GM12878 (cell line): ENCODE data around the gene TNP2. TPM values are rescaled to one million over a fixed set of nuclear protein-coding genes. Genes with fewer than 3 reads are reported as not detected.

Source experiments
- BACH1 ChIP-seq: fragments of 450-650 bp; IDR thresholded peaks from 2 replicates; pipeline ENCODE4 v1.6.1; 2017; ENCODE audit warnings: mild to moderate bottlenecking, borderline replicate concordance
- ELK1 ChIP-seq: IDR thresholded peaks from 2 replicates; pipeline ENCODE4 v1.6.1; 2012; ENCODE audit warnings: low read depth, low read length, improper control_type of control experiment
- HSF1 ChIP-seq: fragments of 150-350 bp; IDR thresholded peaks from 2 replicates; pipeline ENCODE4 v1.6.1; 2014; ENCODE audit warnings: mild to moderate bottlenecking, low read depth, low read length
- IRF3 ChIP-seq: fragments of 450-650 bp; IDR thresholded peaks from 2 replicates; pipeline ENCODE4 v1.6.1; 2014; ENCODE audit warnings: mild to moderate bottlenecking
- KAT2A ChIP-seq: conservative IDR thresholded peaks from 2 replicates; pipeline ENCODE4 v1.6.1; 2011; ENCODE audit warnings: low read depth, low read length; ENCODE audit not compliant: control insufficient read depth
- MEF2B ChIP-seq: fragments of 450-650 bp; IDR thresholded peaks from 2 replicates; pipeline ENCODE4 v1.6.1; 2018; ENCODE audit warnings: mild to moderate bottlenecking, moderate library complexity; ENCODE audit not compliant: partially characterized antibody, poor library complexity, severe bottlenecking
- MLLT1 ChIP-seq: fragments of 450-650 bp; IDR thresholded peaks from 2 replicates; pipeline ENCODE4 v1.6.1; 2016; ENCODE audit warnings: mild to moderate bottlenecking
- PML ChIP-seq: IDR thresholded peaks from 2 replicates; pipeline ENCODE4 v1.6.1; 2012; ENCODE audit warnings: low read length, inconsistent platforms
- SMAD5 ChIP-seq: IDR thresholded peaks from 2 replicates; pipeline ENCODE4 v1.6.1; 2016; ENCODE audit warnings: antibody characterized with exemption, low read depth
- SMC3 ChIP-seq: IDR thresholded peaks from 2 replicates; pipeline ENCODE4 v1.6.1; 2011; ENCODE audit warnings: low read length, improper control_type of control experiment, borderline replicate concordance
- TCF3 ChIP-seq: IDR thresholded peaks from 2 replicates; pipeline ENCODE4 v1.6.1; 2012; ENCODE audit warnings: low read depth, mild to moderate bottlenecking, low read length, borderline replicate concordance; ENCODE audit not compliant: insufficient read depth
- WRNIP1 ChIP-seq: IDR thresholded peaks from 2 replicates; pipeline ENCODE4 v1.6.1; 2011; ENCODE audit warnings: low read depth, low read length, improper control_type of control experiment, borderline replicate concordance
- ZBTB4 ChIP-seq: fragments of 450-650 bp; formaldehyde crosslinking; IDR thresholded peaks from 2 replicates; pipeline ENCODE4 v1.4.0; 2022; ENCODE audit warnings: mild to moderate bottlenecking, moderate library complexity
- ZNF207 ChIP-seq: fragments of 450-650 bp; IDR thresholded peaks from 2 replicates; pipeline ENCODE4 v1.6.1; 2014; ENCODE audit warnings: antibody characterized with exemption, mild to moderate bottlenecking, borderline replicate concordance
- ZNF274 ChIP-seq: IDR thresholded peaks from one replicate; pipeline ENCODE4 v1.8.0; 2011; ENCODE audit not compliant: insufficient read length, insufficient read depth
- ZNF592 ChIP-seq: fragments of 450-650 bp; IDR thresholded peaks from 2 replicates; pipeline ENCODE4 v1.6.1; 2017; ENCODE audit warnings: mild to moderate bottlenecking, moderate library complexity
- polyA plus RNA-seq, 11 experiments: library from polyadenylated mRNA; depleted of rRNA in 4 of 11; unstranded in 6 of 11; stranded (reverse) in 5 of 11; fragments of >200 nt; fragmentation: Nextera tagmentation in 4 of 11; fragmentation: Illumina TruSeq in 1 of 11; extraction: Ambion mirVana in 4 of 11; extraction: Trizol in 1 of 11; gene quantifications; 1 replicate in 1 of 11; 2 replicates in 10 of 11; pipeline versions ENCODE4 v1.2.1 to v1.2.3, GENCODE V29; 2011 to 2016; ENCODE audit warnings: inconsistent platforms in 2 of 11, missing spikeins in 2 of 11, low read depth in 1 of 11
- total RNA-seq, 4 experiments: library from RNA; depleted of rRNA in 3 of 4; stranded (reverse); fragments of >200 nt in 3 of 4; fragmentation: Illumina TruSeq in 1 of 4; extraction: Trizol in 1 of 4; gene quantifications; 2 replicates each; pipeline versions ENCODE4 v1.2.1 to v1.2.3, GENCODE V29; 2013 to 2021

The TNP2 gene
- total and polyA plus RNA-seq, 10 of the 15 experiments (the other 5 are each of a cell fraction or from before 2014, with no cell fraction given), result not detected

GRCh38 chr16:11308493-11309283 lies 39.6 kb upstream of the TNP2 start (continued):
- TF ChIP-seq ZBTB4 (CRISPR knock-in tag) (no peak), ZNF592 (no peak), MEF2B (peak; percentile 58), MLLT1 (peak; percentile 61; the same call in 1 of the 2 replicates), SMC3 (no peak), ZNF207 (0 out of 2 replicates have a peak, but pooled peaks have one; percentile 39), TCF3 (peak; percentile 100), HSF1 (no peak), BACH1 (no peak; the same call in 1 of the 2 replicates), KAT2A (no peak), SMAD5 (no peak), ELK1 (no peak), PML (no peak), IRF3 (no peak), ZNF274 (no peak), WRNIP1 (no peak)
